Measurements from ENCODE around the gene CIB4.
A peak's percentile ranks its signal among the peaks of the same experiment; 100 is the strongest.
"Not testable (repeated sequence)": the region's sequence is repeated elsewhere in the genome, so short reads cannot be mapped to it uniquely, and the experiment has no call there.

Gene CIB4

GRCh38 chr2:26655611-26656195 is 14.5 kb upstream of the CIB4 start:
- TF ChIP-seq CTCF (IDR thresholded peaks at IDR 0.05; ENCODE audit: low read depth, low read length): no peak
- H3K4me3 ChIP-seq (replicated peaks in 1 of 2; ENCODE audit: low read depth in 2 of 2, low read length in 2 of 2): no peak overlapping the region
- no peak for DNase-seq (ENCODE audit: low read depth in 2 of 2)

- H3K4me3 ChIP-seq (replicated peaks in 1 of 2; ENCODE audit: low read depth in 2 of 2, low read length in 2 of 2); DNase-seq (ENCODE audit: low read depth in 2 of 2): not testable (repeated sequence)
These were observed 14.0 kb upstream of the CIB4 start for GRCh38 chr2:26655120-26655519.

GRCh38 chr2:26654061-26654340 is 12.8 kb upstream of the CIB4 start:
- DNase-seq (ENCODE audit: low read depth in 2 of 2): no peak
- H3K4me3 ChIP-seq (replicated peaks in 1 of 2; ENCODE audit: low read depth in 2 of 2, low read length in 2 of 2): no peak overlapping the region
- TF ChIP-seq CTCF (IDR thresholded peaks at IDR 0.05; ENCODE audit: low read depth, low read length): no peak

- no peak for TF ChIP-seq CTCF (IDR thresholded peaks at IDR 0.05; ENCODE audit: low read depth, low read length)
- H3K4me3 ChIP-seq (replicated peaks in 1 of 2; ENCODE audit: low read depth in 2 of 2, low read length in 2 of 2): no peak overlapping the region
- DNase-seq (ENCODE audit: low read depth in 2 of 2): no peak
These were observed 12.3 kb upstream of the CIB4 start for GRCh38 chr2:26653207-26654060.

- peak; percentile 45 to 78 for DNase-seq (ENCODE audit: low read depth in 2 of 2)
- no peak for TF ChIP-seq CTCF (IDR thresholded peaks at IDR 0.05; ENCODE audit: low read depth, low read length)
These were observed 11.3 kb upstream of the CIB4 start for GRCh38 chr2:26652361-26653041.

GRCh38 chr2:26651799-26652198 is 10.6 kb upstream of the CIB4 start:
- DNase-seq (ENCODE audit: low read depth in 2 of 2): no peak
- TF ChIP-seq CTCF (IDR thresholded peaks at IDR 0.05; ENCODE audit: low read depth, low read length): no peak
- H3K4me3 ChIP-seq (replicated peaks in 1 of 2; ENCODE audit: low read depth in 2 of 2, low read length in 2 of 2): no peak overlapping the region

More at GRCh38 chr2:26652361-26653041, 11.3 kb upstream of the CIB4 start:
- no peak overlapping the region for H3K4me3 ChIP-seq (replicated peaks in 1 of 2; ENCODE audit: low read depth in 2 of 2, low read length in 2 of 2)

GRCh38 chr2:26651470-26651771 is 10.3 kb upstream of the CIB4 start:
- no peak overlapping the region for H3K4me3 ChIP-seq (replicated peaks in 1 of 2; ENCODE audit: low read depth in 2 of 2, low read length in 2 of 2)
- TF ChIP-seq CTCF (IDR thresholded peaks at IDR 0.05; ENCODE audit: low read depth, low read length): no peak
- DNase-seq (ENCODE audit: low read depth in 2 of 2): no peak
